Tongue (tissue), 2 donors: ENCODE results near the gene BPTF. TPM values are rescaled to one million over a fixed set of nuclear protein-coding genes. Genes with fewer than 3 reads are reported as not detected.
"Not testable (repeated sequence)": the region's sequence is repeated elsewhere in the genome, so short reads cannot be mapped to it uniquely, and the experiment has no call there.

Source experiments
- DNase-seq: peaks from one replicate; pipeline ENCODE4 v3.0.0-alpha.2; 2015
- total RNA-seq: library from RNA; depleted of rRNA; stranded (reverse); fragments of >200 nt; gene quantifications from one replicate; pipeline ENCODE4 v1.2.3, GENCODE V29; 2014

The BPTF gene
- total RNA-seq, 1 donor from 2014 or later = 125 TPM

- no peak for DNase-seq
Measured at GRCh38 chr17:67833946-67834631, 8.8 kb downstream of the BPTF start.

- DNase-seq = no peak
Measured at GRCh38 chr17:67834634-67835033, 9.3 kb downstream of the BPTF start.

GRCh38 chr17:67836205-67836987, 11.1 kb downstream of the BPTF start:
- DNase-seq = no peak

- no peak for DNase-seq
Measured at GRCh38 chr17:67837965-67838364, 12.7 kb downstream of the BPTF start.

- DNase-seq = no peak
Measured at GRCh38 chr17:67838538-67838937, 13.2 kb downstream of the BPTF start.

GRCh38 chr17:67841992-67842391, 16.7 kb downstream of the BPTF start:
- DNase-seq = no peak

- DNase-seq = no peak
Measured at GRCh38 chr17:67842648-67843047, 17.3 kb downstream of the BPTF start.

GRCh38 chr17:67845374-67845773, 20.1 kb downstream of the BPTF start:
- DNase-seq = no peak

GRCh38 chr17:67848189-67848588, 22.9 kb downstream of the BPTF start:
- DNase-seq = not testable (repeated sequence)

GRCh38 chr17:67848846-67849245, 23.5 kb downstream of the BPTF start:
- not testable (repeated sequence) for DNase-seq

GRCh38 chr17:67850991-67851631, 25.8 kb downstream of the BPTF start:
- DNase-seq = no peak

- no peak for DNase-seq
Measured at GRCh38 chr17:67853703-67854102, 28.4 kb downstream of the BPTF start.

GRCh38 chr17:67854378-67854777, 29.1 kb downstream of the BPTF start:
- no peak for DNase-seq

- no peak for DNase-seq
Measured at GRCh38 chr17:67855504-67856324, 30.4 kb downstream of the BPTF start.

GRCh38 chr17:67856402-67856801, 31.1 kb downstream of the BPTF start:
- DNase-seq = not testable (repeated sequence)

- no peak for DNase-seq
Measured at GRCh38 chr17:67862614-67863217, 37.4 kb downstream of the BPTF start.

- no peak for DNase-seq
Measured at GRCh38 chr17:67863624-67864247, 38.4 kb downstream of the BPTF start.

GRCh38 chr17:67865438-67865837, 40.1 kb downstream of the BPTF start:
- no peak for DNase-seq

GRCh38 chr17:67867591-67867990, 42.3 kb downstream of the BPTF start:
- no peak for DNase-seq

GRCh38 chr17:67868176-67868575, 42.9 kb downstream of the BPTF start:
- DNase-seq = no peak

- DNase-seq = no peak
Measured at GRCh38 chr17:67879662-67880061, 54.4 kb downstream of the BPTF start.
